H1 (cell line): ENCODE data around the gene NRBF2. TPM values are rescaled to one million over a fixed set of nuclear protein-coding genes. Genes with fewer than 3 reads are reported as not detected.

Experiments
- CTCF ChIA-PET: fragments of 300-600 bp; sonication (Branson Sonifier 250); formaldehyde crosslinking; loops from one replicate; lab custom pipeline; 2021; ENCODE audit not compliant: partially characterized antibody; lab: Charles Lee
- POLR2A ChIA-PET: fragments of 300-600 bp; sonication (Branson Sonifier 250); formaldehyde crosslinking; loops from one replicate; lab custom pipeline; 2021; ENCODE audit warnings: inconsistent platforms; ENCODE audit not compliant: partially characterized antibody; lab: Charles Lee
- DNase-seq, 2 experiments: peaks; one replicate each; pipeline versions ENCODE4 v3.0.0 to v3.0.0-alpha.2; 2010 to 2022; ENCODE audit warnings: low spot score in 2 of 2, low read depth in 1 of 2, mixed read lengths in 1 of 2
- FAIRE-seq: peaks from 2 replicates; lab custom pipeline; 2011; peaks lifted over from hg19 to GRCh38; lab: Jason Lieb, UNC
- H2AFZ ChIP-seq: 2 replicates; pipeline ENCODE4 v1.8.1; 2012; ENCODE audit warnings: low read length, inconsistent platforms
- H2AK5ac ChIP-seq: 2 replicates; pipeline ENCODE4 v1.6.1; 2013; ENCODE audit warnings: low read depth, low read length
- H2BK120ac ChIP-seq: replicated peaks from 2 replicates; pipeline ENCODE3; 2013; ENCODE audit warnings: low read depth, low read length, inconsistent platforms
- H2BK12ac ChIP-seq: 2 replicates; pipeline ENCODE4 v1.6.1; 2013; ENCODE audit warnings: low read depth, low read length
- H2BK15ac ChIP-seq: 2 replicates; pipeline ENCODE4 v1.6.1; 2013; ENCODE audit warnings: low read length
- H2BK20ac ChIP-seq: 2 replicates; pipeline ENCODE4 v1.6.1; 2013; ENCODE audit warnings: low read length
- H2BK5ac ChIP-seq: 2 replicates; pipeline ENCODE4 v1.6.1; 2013; ENCODE audit warnings: low read depth, low read length
- H3K14ac ChIP-seq: 2 replicates; pipeline ENCODE4 v1.6.1; 2013; ENCODE audit warnings: inconsistent platforms; ENCODE audit not compliant: insufficient read length
- H3K18ac ChIP-seq: 2 replicates; pipeline ENCODE4 v1.6.1; 2013; ENCODE audit warnings: low read length; ENCODE audit errors: extremely low read depth
- H3K23ac ChIP-seq: 2 replicates; pipeline ENCODE4 v1.6.1; 2013; ENCODE audit warnings: inconsistent platforms; ENCODE audit not compliant: insufficient read length
- H3K23me2 ChIP-seq: 2 replicates; pipeline ENCODE4 v1.6.1; 2013; ENCODE audit warnings: low read depth, low read length
- H3K27ac ChIP-seq: 2 replicates; pipeline ENCODE4 v1.6.1; 2011; ENCODE audit warnings: low read depth, low read length, inconsistent platforms
- H3K27me3 ChIP-seq, 4 experiments: replicated peaks in 1 of 4; 1 replicate in 1 of 4; 2 replicates in 3 of 4; pipeline versions ENCODE4 v1.6.1 to v1.8.1; 2011 to 2013; ENCODE audit warnings: low read length in 3 of 4, mild to moderate bottlenecking in 3 of 4, inconsistent platforms in 2 of 4, mixed read lengths in 2 of 4, moderate library complexity in 1 of 4; ENCODE audit not compliant: control insufficient read depth in 3 of 4, insufficient read depth in 3 of 4; ENCODE audit errors: extremely low read depth in 1 of 4
- H3K36me3 ChIP-seq, 4 experiments: 2 replicates each; pipeline versions ENCODE4 v1.6.1 to v1.8.1; 2011 to 2013; ENCODE audit warnings: mild to moderate bottlenecking in 4 of 4, low read length in 3 of 4, moderate library complexity in 2 of 4, control low read depth in 1 of 4, inconsistent platforms in 1 of 4; ENCODE audit not compliant: insufficient read depth in 4 of 4, control insufficient read depth in 2 of 4
- H3K4ac ChIP-seq: replicated peaks from 2 replicates; pipeline ENCODE3; 2013; ENCODE audit warnings: low read length, low read depth, mixed read lengths, inconsistent platforms; ENCODE audit not compliant: insufficient read length
- H3K4me1 ChIP-seq, 4 experiments: replicated peaks in 1 of 4; 1 replicate in 1 of 4; 2 replicates in 3 of 4; pipeline versions ENCODE4 v1.6.1 to v1.8.1; 2011 to 2013; ENCODE audit warnings: low read length in 3 of 4, inconsistent platforms in 2 of 4, mixed read lengths in 1 of 4; ENCODE audit not compliant: insufficient read depth in 4 of 4, control insufficient read depth in 3 of 4
- H3K4me2 ChIP-seq, 2 experiments: 2 replicates each; pipeline versions ENCODE4 v1.6.1 to v1.8.1; 2011 to 2013; ENCODE audit warnings: low read depth in 2 of 2, low read length in 2 of 2, control low read depth in 1 of 2, inconsistent platforms in 1 of 2, mild to moderate bottlenecking in 1 of 2; ENCODE audit not compliant: insufficient read depth in 1 of 2
- H3K4me3 ChIP-seq, 4 experiments: fragments of 200-600, 300-600 bp in 1 of 4; sonication (generic), shearing (Covaris generic), sonication (Bioruptor Twin) in 1 of 4; 2 replicates each; pipeline versions ENCODE4 v1.5.1 to v1.8.1; 2011 to 2016; ENCODE audit warnings: low read length in 4 of 4, low read depth in 3 of 4, control low read depth in 2 of 4, inconsistent platforms in 2 of 4, mild to moderate bottlenecking in 2 of 4, mixed read lengths in 1 of 4, moderate library complexity in 1 of 4; ENCODE audit not compliant: insufficient read depth in 2 of 4; ENCODE audit errors: extremely low read depth in 1 of 4
- H3K56ac ChIP-seq: replicated peaks from 2 replicates; pipeline ENCODE3; 2013; ENCODE audit warnings: low read depth, mild to moderate bottlenecking, mixed read lengths, low read length, inconsistent platforms; ENCODE audit not compliant: insufficient read length
- H3K79me1 ChIP-seq: 2 replicates; pipeline ENCODE4 v1.6.1; 2013; ENCODE audit warnings: low read depth, low read length, control low read depth
- H3K79me2 ChIP-seq, 2 experiments: 2 replicates each; pipeline versions ENCODE4 v1.6.1 to v1.8.1; 2012 to 2013; ENCODE audit warnings: low read length in 2 of 2, mild to moderate bottlenecking in 2 of 2, inconsistent platforms in 1 of 2; ENCODE audit not compliant: insufficient read depth in 2 of 2, control insufficient read depth in 1 of 2
- H3K9ac ChIP-seq, 4 experiments: replicated peaks in 1 of 4; 1 replicate in 1 of 4; 2 replicates in 3 of 4; pipeline versions ENCODE4 v1.6.1 to v1.8.1; 2011 to 2013; ENCODE audit warnings: low read depth in 3 of 4, low read length in 3 of 4, control low read depth in 2 of 4, mild to moderate bottlenecking in 2 of 4, moderate library complexity in 2 of 4, inconsistent platforms in 1 of 4; ENCODE audit errors: extremely low read depth in 1 of 4
- H3K9me3 ChIP-seq, 2 experiments: 2 replicates each; pipeline versions ENCODE4 v1.6.1 to v1.8.1; 2012 to 2013; ENCODE audit warnings: mild to moderate bottlenecking in 2 of 2, moderate library complexity in 2 of 2, control low read depth in 1 of 2, inconsistent platforms in 1 of 2, low read depth in 1 of 2, low read length in 1 of 2, mixed read lengths in 1 of 2; ENCODE audit not compliant: insufficient read depth in 2 of 2
- H4K20me1 ChIP-seq, 2 experiments: replicated peaks in 1 of 2; 2 replicates each; pipeline versions ENCODE3 to v1.8.1; 2011 to 2013; ENCODE audit warnings: inconsistent platforms in 2 of 2, low read length in 2 of 2, mild to moderate bottlenecking in 1 of 2; ENCODE audit not compliant: insufficient read depth in 2 of 2, control insufficient read depth in 1 of 2
- H4K5ac ChIP-seq: 2 replicates; pipeline ENCODE4 v1.6.1; 2013; ENCODE audit warnings: low read length, low read depth, mixed read lengths, inconsistent platforms; ENCODE audit not compliant: insufficient read length
- H4K8ac ChIP-seq: 2 replicates; pipeline ENCODE4 v1.8.0; 2013; ENCODE audit warnings: mild to moderate bottlenecking, moderate library complexity, low read length, inconsistent platforms; ENCODE audit not compliant: insufficient read depth; ENCODE audit errors: extremely low read depth
- H4K91ac ChIP-seq: replicated peaks from 2 replicates; pipeline ENCODE3; 2013; ENCODE audit warnings: low read length, mixed read lengths, inconsistent platforms; ENCODE audit not compliant: insufficient read length
- CBX8 ChIP-seq: fragments of 300-800, 300-1000 bp; sonication (generic); IDR thresholded peaks from 2 replicates; pipeline ENCODE4 v1.7.1; 2016; ENCODE audit warnings: low read depth, low read length, borderline replicate concordance
- EGR1 ChIP-seq: IDR thresholded peaks from 2 replicates; pipeline ENCODE4 v1.6.1; 2011; ENCODE audit warnings: low read depth, low read length, borderline replicate concordance
- JUN ChIP-seq: IDR thresholded peaks from 2 replicates; pipeline ENCODE4 v1.6.1; 2011; ENCODE audit warnings: low read depth, mild to moderate bottlenecking, improper control_type of control experiment, low read length
- KDM1A ChIP-seq: fragments of 200-600, 300-600 bp; sonication (generic); IDR thresholded peaks from 2 replicates; pipeline ENCODE4 v1.7.1; 2016; ENCODE audit warnings: mild to moderate bottlenecking, low read length, borderline replicate concordance
- KDM5A ChIP-seq: fragments of 200-600 bp; IDR thresholded peaks from 2 replicates; pipeline ENCODE4 v1.7.1; 2012; ENCODE audit warnings: mild to moderate bottlenecking, low read length, inconsistent platforms, mixed read lengths
- RNF2 ChIP-seq: fragments of 200-900, 300-1000 bp; sonication (generic); IDR thresholded peaks from 2 replicates; pipeline ENCODE4 v1.7.1; 2016; ENCODE audit warnings: borderline replicate concordance, low read depth, mild to moderate bottlenecking, antibody characterized with exemption, low read length; ENCODE audit not compliant: poor library complexity, severe bottlenecking; ENCODE audit errors: missing control alignments
- SP1 ChIP-seq: IDR thresholded peaks from 2 replicates; pipeline ENCODE4 v1.6.1; 2011; ENCODE audit warnings: low read depth, low read length
- SP2 ChIP-seq: IDR thresholded peaks from 2 replicates; pipeline ENCODE4 v1.6.1; 2012; ENCODE audit warnings: mild to moderate bottlenecking, low read length, inconsistent platforms
- WGBS, 2 experiments: shearing (Covaris generic) in 1 of 2; methylation state at CpG; one replicate each; pipeline versions ENCODE4 v1.1.6 to v1.1.7; 2013 to 2015; ENCODE audit warnings: low lambda C conversion rate in 2 of 2, mixed read lengths in 2 of 2, inconsistent platforms in 1 of 2, low coverage in 1 of 2, missing lambda C conversion rate in 1 of 2; ENCODE audit not compliant: insufficient replicate concordance in 2 of 2, insufficient coverage in 1 of 2, insufficient read length in 1 of 2; ENCODE audit errors: extremely low coverage in 1 of 2, missing lambda C conversion rate in 1 of 2; 5-methylcytosine and 5-hydroxymethylcytosine counted together
- polyA plus RNA-seq, 7 experiments: library from polyadenylated mRNA; depleted of rRNA in 3 of 7; stranded (reverse) in 5 of 7; unstranded in 2 of 7; fragments of >200 nt in 5 of 7; fragments of 200-250 nt in 2 of 7; gene quantifications; 1 replicate in 5 of 7; 2 replicates in 1 of 7; 4 replicates in 1 of 7; pipeline versions ENCODE4 v1.2.1 to v1.2.3, GENCODE V29; 2011 to 2013; ENCODE audit warnings: missing spikeins in 2 of 7, mixed read lengths in 2 of 7
- total RNA-seq: library from RNA; stranded (reverse); fragmentation: NEBNext Ultra II Directional; extraction: Animal tissue kit (Norgen Biotek cat#: 25700); gene quantifications from 2 replicates; pipeline ENCODE4 v1.2.1, GENCODE V29; 2021
- TF ChIP-seq, protein P1 (sequence below): IDR thresholded peaks from 2 replicates; pipeline ENCODE4 v1.6.1; 2012; ENCODE audit warnings: low read length, inconsistent platforms

NRBF2 gene
- total and polyA plus RNA-seq, 2 of the 8 experiments (the other 6 are each of a cell fraction or from before 2014, with no cell fraction given): 11.0 to 29.9 TPM

DNA sequence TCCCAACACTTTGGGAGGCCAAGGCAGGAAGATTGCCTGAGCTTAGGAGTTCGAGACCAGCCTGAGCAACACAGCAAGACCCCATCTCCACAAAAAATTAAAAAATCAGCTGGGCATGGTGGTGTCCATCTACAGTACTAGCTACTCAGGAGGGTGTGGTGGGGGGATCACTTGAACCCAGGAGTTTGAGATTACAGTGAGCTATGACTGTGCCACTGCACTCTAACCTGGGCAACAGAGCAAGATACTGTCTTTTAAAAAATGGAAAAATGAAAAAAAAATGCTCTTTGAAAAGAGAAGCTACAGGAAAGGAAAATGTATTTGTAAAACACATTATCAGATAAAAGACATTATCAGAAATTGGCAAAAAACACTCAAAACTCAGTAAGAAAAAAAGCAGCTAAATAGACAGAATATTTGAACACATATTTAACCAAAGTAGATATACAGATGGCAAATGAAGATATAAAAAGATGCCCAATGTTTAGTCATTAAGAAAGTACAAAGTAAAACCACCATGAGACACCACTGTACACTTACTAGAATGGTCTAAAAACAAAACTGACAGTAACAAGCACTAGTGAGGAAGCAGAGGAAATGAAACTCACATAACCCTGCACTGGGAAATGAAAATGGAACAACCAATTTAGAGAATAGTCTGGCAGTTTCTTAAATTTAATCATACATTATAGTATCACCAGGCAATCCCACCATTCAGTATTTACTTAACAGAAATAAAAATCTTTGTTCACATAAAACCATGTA is 40.5 kb downstream of the NRBF2 start:
- Histone ChIP-seq H3K27ac (no peak overlapping the region), H3K9ac (no peak overlapping the region), H2BK15ac (no peak overlapping the region), H4K8ac (no peak overlapping the region), H2BK5ac (no peak overlapping the region), H4K20me1 (peaks cover 0 to 3% of the 10 kb centered on the region in 2 experiments), H2BK12ac (no peak overlapping the region), H3K4me1 (no peaks in the 10 kb centered on the region), H3K18ac (no peak overlapping the region), H3K4me3 (no peak overlapping the region), H2AK5ac (no peak overlapping the region), H2BK20ac (no peak overlapping the region), H4K5ac (no peak overlapping the region), H4K91ac (no peak overlapping the region), H3K36me3 (peaks cover 19 to 97% (median 64%) of the 10 kb centered on the region in 4 experiments), H3K79me1 (no peaks in the 10 kb centered on the region; the same call in 1 of the 2 replicates), H2AFZ (no peak overlapping the region), H3K23me2 (no peaks in the 10 kb centered on the region), H3K23ac (no peak overlapping the region), H3K4ac (no peak overlapping the region), H3K27me3 (no peaks in the 10 kb centered on the region), H3K4me2 (no peak overlapping the region), H3K56ac (no peak overlapping the region), H2BK120ac (no peak overlapping the region), H3K14ac (no peak overlapping the region), H3K79me2 (no peaks in the 10 kb centered on the region), H3K9me3 (no peaks in the 10 kb centered on the region)
- DNase-seq (no peak), FAIRE-seq (no peak)
- ChIA-PET POLR2A (no interaction called here), CTCF (interaction anchor here (0.6 to 1.5 kb wide), 3 partner anchors 22 to 380 kb away, joined by 3 read pairs; no protein-coding TSS in a partner anchor)
- 90% methylated on average over 1 of the region's 1 CpG; no CpG with 5 or more reads in 1 of the 2 experiments for WGBS, 2 experiments
- TF ChIP-seq JUN: no peak
- TF ChIP-seq SP1: no peak
- no peak for TF ChIP-seq EGR1
- TF ChIP-seq RNF2: no peak
- no peak for TF ChIP-seq KDM5A
- no peak for TF ChIP-seq KDM1A
- TF ChIP-seq, protein P1, sequence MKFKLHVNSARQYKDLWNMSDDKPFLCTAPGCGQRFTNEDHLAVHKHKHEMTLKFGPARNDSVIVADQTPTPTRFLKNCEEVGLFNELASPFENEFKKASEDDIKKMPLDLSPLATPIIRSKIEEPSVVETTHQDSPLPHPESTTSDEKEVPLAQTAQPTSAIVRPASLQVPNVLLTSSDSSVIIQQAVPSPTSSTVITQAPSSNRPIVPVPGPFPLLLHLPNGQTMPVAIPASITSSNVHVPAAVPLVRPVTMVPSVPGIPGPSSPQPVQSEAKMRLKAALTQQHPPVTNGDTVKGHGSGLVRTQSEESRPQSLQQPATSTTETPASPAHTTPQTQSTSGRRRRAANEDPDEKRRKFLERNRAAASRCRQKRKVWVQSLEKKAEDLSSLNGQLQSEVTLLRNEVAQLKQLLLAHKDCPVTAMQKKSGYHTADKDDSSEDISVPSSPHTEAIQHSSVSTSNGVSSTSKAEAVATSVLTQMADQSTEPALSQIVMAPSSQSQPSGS: no peak
- no peak for TF ChIP-seq SP2
- TF ChIP-seq CBX8: no peak
